GM19035 (cell line): ENCODE results near the gene CSTPP1.
"Not testable (repeated sequence)": the region's sequence is repeated elsewhere in the genome, so short reads cannot be mapped to it uniquely, and the experiment has no call there.

Experiments used
- ATAC-seq: cut with Tn5 transposase; IDR thresholded peaks from one replicate; pipeline ENCODE4 v1.9.1; 2021; ENCODE audit not compliant: unreplicated experiment

CSTPP1 gene

GRCh38 chr11:47034091-47034490 is 97.5 kb downstream of the CSTPP1 start:
- no peak for ATAC-seq

- ATAC-seq: no peak
Observed at GRCh38 chr11:47035108-47035507, 98.5 kb downstream of the CSTPP1 start.

- no peak for ATAC-seq
Observed at GRCh38 chr11:47044119-47044518, 107.6 kb downstream of the CSTPP1 start.

GRCh38 chr11:47047972-47048371 is 111.4 kb downstream of the CSTPP1 start:
- ATAC-seq: no peak

GRCh38 chr11:47050284-47050683 is 113.7 kb downstream of the CSTPP1 start:
- ATAC-seq: no peak

- ATAC-seq: no peak
Observed at GRCh38 chr11:47051217-47051616, 114.7 kb downstream of the CSTPP1 start.

- ATAC-seq: no peak
Observed at GRCh38 chr11:47052165-47052564, 115.6 kb downstream of the CSTPP1 start.

GRCh38 chr11:47052576-47052975 is 116.0 kb downstream of the CSTPP1 start:
- ATAC-seq: no peak

- no peak for ATAC-seq
Observed at GRCh38 chr11:47055534-47055933, 119.0 kb downstream of the CSTPP1 start.

- no peak for ATAC-seq
Observed at GRCh38 chr11:47056261-47056915, 119.8 kb downstream of the CSTPP1 start.

- ATAC-seq: no peak
Observed at GRCh38 chr11:47057365-47057764, 120.8 kb downstream of the CSTPP1 start.

GRCh38 chr11:47060807-47061206 is 124.2 kb downstream of the CSTPP1 start:
- ATAC-seq: no peak

- ATAC-seq: no peak
Observed at GRCh38 chr11:47061429-47062178, 125.0 kb downstream of the CSTPP1 start.

- no peak for ATAC-seq
Observed at GRCh38 chr11:47062736-47063135, 126.2 kb downstream of the CSTPP1 start.

- no peak for ATAC-seq
Observed at GRCh38 chr11:47067401-47067800, 130.8 kb downstream of the CSTPP1 start.

GRCh38 chr11:47070769-47071168 is 134.2 kb downstream of the CSTPP1 start:
- no peak for ATAC-seq

GRCh38 chr11:47071341-47071740 is 134.8 kb downstream of the CSTPP1 start:
- ATAC-seq: no peak

- ATAC-seq: no peak
Observed at GRCh38 chr11:47071791-47072261, 135.3 kb downstream of the CSTPP1 start.

GRCh38 chr11:47078751-47079521 is 142.4 kb downstream of the CSTPP1 start:
- no peak for ATAC-seq

GRCh38 chr11:47080775-47081174 is 144.2 kb downstream of the CSTPP1 start:
- not testable (repeated sequence) for ATAC-seq

- ATAC-seq: no peak
Observed at GRCh38 chr11:47083913-47084312, 147.4 kb downstream of the CSTPP1 start.

- no peak for ATAC-seq
Observed at GRCh38 chr11:47087801-47088200, 151.2 kb downstream of the CSTPP1 start.
